DND-41 (cell line): ENCODE results near the gene ZDHHC11.
A peak's percentile ranks its signal among the peaks of the same experiment; 100 is the strongest.
"Not testable (repeated sequence)": the region's sequence is repeated elsewhere in the genome, so short reads cannot be mapped to it uniquely, and the experiment has no call there.

Experiments
- EZH2 ChIP-seq: IDR thresholded peaks from 3 replicates; pipeline ENCODE4 v1.6.1; 2012; ENCODE audit warnings: borderline replicate concordance, low read depth, mild to moderate bottlenecking, moderate library complexity, low read length, inconsistent platforms; ENCODE audit not compliant: severe bottlenecking
- TF ChIP-seq, protein P1 (sequence below): IDR thresholded peaks from 2 replicates; pipeline ENCODE4 v1.5.1; 2012; ENCODE audit warnings: borderline replicate concordance, low read length, moderate library complexity, mild to moderate bottlenecking; ENCODE audit not compliant: poor library complexity, severe bottlenecking; ENCODE audit errors: extremely low read depth

- TF ChIP-seq, protein P1, sequence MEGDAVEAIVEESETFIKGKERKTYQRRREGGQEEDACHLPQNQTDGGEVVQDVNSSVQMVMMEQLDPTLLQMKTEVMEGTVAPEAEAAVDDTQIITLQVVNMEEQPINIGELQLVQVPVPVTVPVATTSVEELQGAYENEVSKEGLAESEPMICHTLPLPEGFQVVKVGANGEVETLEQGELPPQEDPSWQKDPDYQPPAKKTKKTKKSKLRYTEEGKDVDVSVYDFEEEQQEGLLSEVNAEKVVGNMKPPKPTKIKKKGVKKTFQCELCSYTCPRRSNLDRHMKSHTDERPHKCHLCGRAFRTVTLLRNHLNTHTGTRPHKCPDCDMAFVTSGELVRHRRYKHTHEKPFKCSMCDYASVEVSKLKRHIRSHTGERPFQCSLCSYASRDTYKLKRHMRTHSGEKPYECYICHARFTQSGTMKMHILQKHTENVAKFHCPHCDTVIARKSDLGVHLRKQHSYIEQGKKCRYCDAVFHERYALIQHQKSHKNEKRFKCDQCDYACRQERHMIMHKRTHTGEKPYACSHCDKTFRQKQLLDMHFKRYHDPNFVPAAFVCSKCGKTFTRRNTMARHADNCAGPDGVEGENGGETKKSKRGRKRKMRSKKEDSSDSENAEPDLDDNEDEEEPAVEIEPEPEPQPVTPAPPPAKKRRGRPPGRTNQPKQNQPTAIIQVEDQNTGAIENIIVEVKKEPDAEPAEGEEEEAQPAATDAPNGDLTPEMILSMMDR = not testable (repeated sequence)
- peak; percentile 77 for TF ChIP-seq EZH2
Observed at GRCh38 chr5:783881-784427, 66.8 kb downstream of the ZDHHC11 start.
